Right lobe of liver (tissue), 4 donors: Measurements from ENCODE around the gene ADAMTSL5.

ENCODE experiments used
- POLR2A ChIP-seq: fragments of 450-650 bp; IDR thresholded peaks from one replicate; pipeline ENCODE4 v1.6.1; 2017; ENCODE audit warnings: antibody characterized with exemption, mild to moderate bottlenecking
- TF ChIP-seq, protein P1 (sequence below), 4 donors: fragments of 200-600 bp in 3 of 4; fragments of 450-650 bp in 1 of 4; IDR thresholded peaks; one replicate each; pipeline versions ENCODE4 v1.5.1 to v1.8.0; 2016 to 2022; ENCODE audit warnings: antibody characterized with exemption in 4 of 4, mild to moderate bottlenecking in 2 of 4
- donor health status: DM: no; HTN: no; CAD: no.
- donor health status: DM: no; HTN: no; CAD: no.
- donor health status: DM: no; HTN: yes; CAD: no.

DNA sequence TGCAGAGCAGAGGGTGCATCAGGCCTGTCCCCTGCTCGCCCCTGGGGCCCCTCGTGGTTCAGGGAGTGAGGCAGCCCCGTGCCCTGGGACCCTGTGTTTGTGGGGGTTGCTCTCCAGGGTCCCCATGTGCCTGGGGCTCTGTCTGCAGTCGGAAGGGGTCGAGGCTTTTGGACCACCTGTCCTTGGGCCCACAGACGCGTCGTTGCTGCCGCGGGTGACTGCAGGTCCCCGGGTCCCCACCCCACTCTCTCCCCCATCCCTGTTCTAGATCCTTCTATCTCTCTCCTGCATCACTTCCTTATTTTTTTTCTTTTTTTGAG lies 24.6 kb downstream of the ADAMTSL5 start:
- TF ChIP-seq, protein P1, sequence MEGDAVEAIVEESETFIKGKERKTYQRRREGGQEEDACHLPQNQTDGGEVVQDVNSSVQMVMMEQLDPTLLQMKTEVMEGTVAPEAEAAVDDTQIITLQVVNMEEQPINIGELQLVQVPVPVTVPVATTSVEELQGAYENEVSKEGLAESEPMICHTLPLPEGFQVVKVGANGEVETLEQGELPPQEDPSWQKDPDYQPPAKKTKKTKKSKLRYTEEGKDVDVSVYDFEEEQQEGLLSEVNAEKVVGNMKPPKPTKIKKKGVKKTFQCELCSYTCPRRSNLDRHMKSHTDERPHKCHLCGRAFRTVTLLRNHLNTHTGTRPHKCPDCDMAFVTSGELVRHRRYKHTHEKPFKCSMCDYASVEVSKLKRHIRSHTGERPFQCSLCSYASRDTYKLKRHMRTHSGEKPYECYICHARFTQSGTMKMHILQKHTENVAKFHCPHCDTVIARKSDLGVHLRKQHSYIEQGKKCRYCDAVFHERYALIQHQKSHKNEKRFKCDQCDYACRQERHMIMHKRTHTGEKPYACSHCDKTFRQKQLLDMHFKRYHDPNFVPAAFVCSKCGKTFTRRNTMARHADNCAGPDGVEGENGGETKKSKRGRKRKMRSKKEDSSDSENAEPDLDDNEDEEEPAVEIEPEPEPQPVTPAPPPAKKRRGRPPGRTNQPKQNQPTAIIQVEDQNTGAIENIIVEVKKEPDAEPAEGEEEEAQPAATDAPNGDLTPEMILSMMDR (IDR thresholded peaks at IDR 0.05): no peak
- TF ChIP-seq POLR2A: no peak
